ENCODE data around the gene HOXB6.

The HOXB6 gene

GRCh38 chr17:48621410-48622392 lies 16.9 kb upstream of the HOXB6 start:
- DNase-seq (ENCODE audit: low read depth) = no peak

GRCh38 chr17:48620461-48621139 lies 15.8 kb upstream of the HOXB6 start:
- DNase-seq (ENCODE audit: low read depth) = no peak

- no peak for DNase-seq (ENCODE audit: low read depth)
Measured at GRCh38 chr17:48619826-48620449, 15.2 kb upstream of the HOXB6 start.

- DNase-seq (ENCODE audit: low read depth) = peak; percentile 69
Measured at GRCh38 chr17:48618256-48618896, 13.6 kb upstream of the HOXB6 start.

- DNase-seq (ENCODE audit: low read depth) = no peak
Measured at GRCh38 chr17:48617471-48618255, 12.9 kb upstream of the HOXB6 start.

- DNase-seq (ENCODE audit: low read depth) = no peak
Measured at GRCh38 chr17:48616717-48617470, 12.1 kb upstream of the HOXB6 start.

- no peak for DNase-seq (ENCODE audit: low read depth)
Measured at GRCh38 chr17:48615963-48616716, 11.4 kb upstream of the HOXB6 start.

- DNase-seq (ENCODE audit: low read depth) = no peak
Measured at GRCh38 chr17:48615047-48615962, 10.5 kb upstream of the HOXB6 start, which contains the start of gene HOXB8. Gene HOXB8 (minus strand): TSS chr17:48615292. CDS start chr17:48614704, 588 bp downstream.

GRCh38 chr17:48613862-48614694 lies 9.3 kb upstream of the HOXB6 start:
- no peak for DNase-seq (ENCODE audit: low read depth)

GRCh38 chr17:48612854-48613691 lies 8.3 kb upstream of the HOXB6 start:
- no peak for DNase-seq (ENCODE audit: low read depth)

- DNase-seq (ENCODE audit: low read depth) = no peak
Measured at GRCh38 chr17:48612456-48612853, 7.7 kb upstream of the HOXB6 start.

- no peak for DNase-seq (ENCODE audit: low read depth)
Measured at GRCh38 chr17:48611681-48612455, 7.1 kb upstream of the HOXB6 start.

GRCh38 chr17:48611213-48611612 lies 6.4 kb upstream of the HOXB6 start:
- no peak for DNase-seq (ENCODE audit: low read depth)

- DNase-seq (ENCODE audit: low read depth) = peak; percentile 55
Measured at GRCh38 chr17:48610282-48611211, 5.8 kb upstream of the HOXB6 start, which contains the start of gene HOXB7. Gene HOXB7 (minus strand): TSS chr17:48611017. CDS start chr17:48610918, 99 bp downstream.
